Measurements from ENCODE around the gene CAPN15.

CAPN15 gene

DNA sequence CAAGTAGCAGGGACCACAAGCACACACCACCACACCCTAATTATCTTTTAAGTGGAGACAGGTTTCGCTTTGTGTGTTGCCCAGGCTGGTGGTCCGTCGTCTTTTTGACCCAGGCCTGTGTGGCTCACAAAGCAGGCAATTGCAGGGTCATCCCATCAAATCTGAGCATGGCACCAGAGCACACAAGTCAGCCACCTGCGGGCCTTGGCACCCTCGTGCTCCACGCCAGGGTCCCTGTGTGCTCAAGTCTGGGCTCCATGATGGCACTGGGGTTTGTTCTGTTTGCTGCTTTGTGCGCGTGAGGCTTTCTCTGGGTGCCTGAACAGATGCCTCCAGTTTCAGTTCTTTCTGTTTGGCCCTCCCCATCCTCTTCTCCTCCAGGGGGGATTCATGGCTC is 2.4 kb upstream of the CAPN15 start:
- in situ Hi-C loops (cut with MboI; ENCODE audit: low sequenced_read_pairs): no loop called here

DNA sequence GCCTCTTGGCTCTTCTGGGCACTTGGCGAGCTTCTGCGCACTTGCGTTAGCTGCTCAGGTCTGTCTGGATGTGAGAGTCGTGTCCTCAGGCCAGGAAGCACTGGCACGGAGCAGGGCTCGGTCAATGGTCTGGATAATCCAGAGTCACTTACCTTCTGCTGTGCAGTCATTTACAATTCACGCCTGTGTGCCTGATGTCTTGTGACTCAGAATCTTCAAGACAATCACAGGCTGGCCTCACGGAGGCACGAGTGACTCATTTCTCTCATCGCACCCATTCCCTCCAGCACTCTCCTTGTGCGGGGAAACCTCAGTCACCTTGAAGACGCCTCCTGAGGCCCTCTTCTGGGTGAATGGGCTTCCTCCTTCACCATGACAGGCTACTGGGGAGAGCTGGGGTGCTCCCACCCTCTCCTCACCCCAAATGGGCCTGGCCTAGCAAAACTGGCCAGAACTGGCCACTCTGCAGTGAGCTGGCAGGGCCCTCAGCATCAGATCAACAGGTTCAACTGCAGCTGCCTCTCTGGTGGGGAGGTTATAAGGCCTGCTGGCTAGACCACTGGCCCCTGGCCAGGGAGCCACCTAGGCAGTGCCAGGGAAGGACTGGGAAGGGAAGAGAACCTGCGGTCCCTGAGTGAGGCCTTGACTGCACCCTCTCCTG is 1.9 kb upstream of the CAPN15 start:
- in situ Hi-C loops (cut with MboI; ENCODE audit: low sequenced_read_pairs): no loop called here

DNA sequence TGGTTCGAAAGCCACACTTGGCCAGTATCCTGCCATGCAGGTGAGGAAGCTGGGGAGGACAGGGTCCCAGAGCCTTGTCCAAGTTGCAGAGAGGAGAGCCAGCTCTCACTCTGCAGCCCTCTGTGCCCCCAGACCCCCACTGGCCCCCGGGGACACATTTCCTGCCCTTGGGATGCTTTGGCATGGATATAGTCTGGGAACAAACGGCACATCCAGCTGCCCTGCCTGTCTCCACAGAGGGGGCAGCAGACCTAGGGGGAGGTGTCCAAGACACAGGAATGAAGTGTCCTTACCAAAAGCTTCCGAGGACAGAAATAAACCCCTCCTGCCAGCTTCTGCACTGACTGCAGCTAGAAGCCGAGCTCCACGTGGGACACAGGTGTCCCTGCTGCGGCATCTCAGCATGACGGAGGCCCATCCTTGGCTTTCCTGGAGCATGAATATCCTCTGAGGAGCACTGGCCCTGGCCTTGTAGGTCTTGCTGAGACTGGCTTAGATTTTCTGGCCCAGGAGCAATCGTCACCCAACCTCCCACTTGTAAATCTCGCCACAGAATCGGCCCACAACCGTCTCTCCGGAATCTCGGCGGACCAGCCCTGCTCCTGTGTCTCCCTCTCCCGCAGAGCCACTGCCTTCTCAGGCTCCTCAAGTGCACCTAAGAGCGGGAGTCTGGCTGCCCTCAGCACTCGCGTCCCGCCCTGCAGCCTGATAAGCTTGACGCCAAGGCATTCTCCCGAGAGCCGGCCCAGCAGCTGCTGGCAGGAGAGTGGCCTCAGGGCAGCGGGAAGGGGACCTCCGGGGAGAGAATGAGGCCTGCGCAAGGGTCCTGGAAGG is 1.1 kb upstream of the CAPN15 start:
- in situ Hi-C loops (cut with MboI; ENCODE audit: low sequenced_read_pairs): no loop called here

DNA sequence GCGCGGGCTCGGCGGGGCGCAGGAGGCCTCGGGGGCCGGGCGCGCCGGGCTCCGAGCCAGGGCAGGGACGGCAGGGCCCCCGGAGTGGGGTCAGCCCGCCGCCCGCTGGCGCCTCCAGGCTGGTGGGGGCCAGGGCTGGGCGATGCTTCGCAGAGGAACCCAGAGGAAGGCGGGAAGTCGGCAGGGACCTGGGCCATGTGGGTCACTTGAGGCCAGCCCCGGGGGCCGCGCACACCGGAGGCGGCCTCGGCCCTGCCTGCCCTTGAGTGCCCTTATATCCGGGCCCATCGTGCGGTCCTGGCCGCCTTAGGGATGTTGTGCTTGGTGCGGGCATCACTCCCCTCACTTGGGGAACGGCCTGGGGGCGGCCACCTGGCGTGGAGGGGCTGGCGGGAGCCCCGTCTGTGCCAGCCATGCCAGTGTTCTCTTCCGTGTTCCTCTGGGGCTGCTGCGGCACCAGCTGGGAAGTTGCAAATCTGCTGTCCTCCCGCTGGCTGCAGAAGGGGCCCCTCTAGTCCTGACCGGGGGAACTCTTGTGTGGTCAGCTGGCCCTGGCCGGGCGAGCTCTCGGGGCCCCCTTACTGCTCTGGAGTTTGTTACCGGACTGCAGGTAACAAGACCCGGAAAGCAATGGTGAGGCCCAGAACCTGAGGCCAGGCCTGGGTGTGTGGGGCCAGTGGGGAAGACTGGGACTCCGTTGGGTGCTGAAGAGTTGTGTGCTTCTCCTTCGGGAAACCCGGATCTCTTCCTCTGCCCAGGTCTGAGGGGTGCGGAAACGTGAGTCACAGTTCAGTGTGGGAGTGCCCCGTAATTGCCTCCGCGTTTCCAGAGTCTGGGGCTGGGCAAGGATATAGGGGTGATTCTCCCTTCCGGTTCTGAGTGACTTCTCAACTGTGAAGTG is 849 bp downstream of the CAPN15 start:
- in situ Hi-C loops (cut with MboI; ENCODE audit: low sequenced_read_pairs): no loop called here

- in situ Hi-C loops (cut with MboI; ENCODE audit: low sequenced_read_pairs): no loop called here
These were observed 1.6 kb downstream of the CAPN15 start for GRCh38 chr16:529012-529575.

DNA sequence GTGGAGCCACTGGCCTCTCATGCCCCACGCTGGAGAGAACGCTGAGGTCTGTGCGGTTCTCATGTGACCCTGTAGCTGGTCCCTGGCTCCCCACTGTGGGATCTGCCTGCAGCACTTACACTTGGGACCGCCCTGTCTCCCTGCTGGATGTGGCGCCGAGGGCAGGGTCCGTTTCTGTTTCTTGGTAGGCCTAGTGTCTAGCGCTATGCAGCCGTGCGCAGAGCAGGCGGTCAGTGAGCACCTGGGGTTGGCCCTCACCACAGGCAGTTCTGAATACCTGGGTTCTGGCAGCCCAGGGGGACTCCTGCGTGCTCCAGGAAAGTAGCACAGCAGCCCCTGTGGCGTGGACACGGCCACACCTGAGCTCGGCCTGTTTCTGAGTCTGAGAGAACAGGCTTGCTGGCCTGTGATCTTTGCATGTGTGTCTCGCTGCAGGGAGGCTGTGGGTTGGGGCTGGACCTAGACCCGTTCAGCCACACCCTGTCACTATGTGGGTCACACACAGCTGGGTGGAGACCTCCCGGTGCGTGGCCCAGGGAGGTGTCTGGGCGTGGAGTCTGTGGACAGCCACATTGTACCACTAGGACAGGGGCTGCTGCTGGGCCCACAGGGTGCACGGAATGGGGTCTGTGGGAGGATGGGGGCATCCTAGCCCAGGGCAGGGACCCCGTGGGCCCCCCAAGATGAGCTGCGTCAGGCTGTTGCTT is 2.8 kb downstream of the CAPN15 start:
- in situ Hi-C loops (cut with MboI; ENCODE audit: low sequenced_read_pairs): no loop called here

DNA sequence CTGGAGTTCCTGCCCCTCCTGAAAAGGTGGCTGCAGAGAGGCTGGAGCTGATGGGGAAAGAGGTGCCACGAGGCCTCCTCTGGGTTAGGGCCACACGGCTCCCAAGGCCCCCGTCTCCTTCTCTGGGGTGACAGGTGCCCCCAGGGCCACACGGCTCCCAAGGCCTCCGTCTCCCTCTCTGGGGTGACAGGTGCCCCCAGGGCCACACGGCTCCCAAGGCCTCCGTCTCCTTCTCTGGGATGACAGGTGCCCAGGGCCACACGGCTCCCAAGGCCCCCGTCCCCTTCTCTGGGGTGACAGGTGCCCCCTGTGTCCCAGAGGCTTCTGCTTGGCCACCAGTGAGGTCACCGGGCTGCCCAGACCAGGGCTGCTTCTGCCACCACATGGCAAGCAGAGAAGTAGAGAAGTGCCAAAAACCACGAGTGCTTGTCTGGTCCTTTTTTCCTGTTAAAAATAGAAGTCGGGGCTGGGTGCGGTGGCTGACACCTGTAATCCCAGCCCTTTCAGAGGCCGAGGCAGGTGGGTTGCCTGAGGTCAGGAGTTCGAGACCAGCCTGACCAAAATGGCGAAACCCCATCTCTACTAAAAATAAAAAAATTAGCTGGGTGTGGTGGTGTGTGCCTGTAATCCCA is 4.1 kb downstream of the CAPN15 start:
- in situ Hi-C loops (cut with MboI; ENCODE audit: low sequenced_read_pairs): no loop called here

GRCh38 chr16:533391-534123 is 6.0 kb downstream of the CAPN15 start:
- in situ Hi-C loops (cut with MboI; ENCODE audit: low sequenced_read_pairs): no loop called here

- in situ Hi-C loops (cut with MboI; ENCODE audit: low sequenced_read_pairs): no loop called here
These were observed 6.6 kb downstream of the CAPN15 start for GRCh38 chr16:534135-534534.

DNA sequence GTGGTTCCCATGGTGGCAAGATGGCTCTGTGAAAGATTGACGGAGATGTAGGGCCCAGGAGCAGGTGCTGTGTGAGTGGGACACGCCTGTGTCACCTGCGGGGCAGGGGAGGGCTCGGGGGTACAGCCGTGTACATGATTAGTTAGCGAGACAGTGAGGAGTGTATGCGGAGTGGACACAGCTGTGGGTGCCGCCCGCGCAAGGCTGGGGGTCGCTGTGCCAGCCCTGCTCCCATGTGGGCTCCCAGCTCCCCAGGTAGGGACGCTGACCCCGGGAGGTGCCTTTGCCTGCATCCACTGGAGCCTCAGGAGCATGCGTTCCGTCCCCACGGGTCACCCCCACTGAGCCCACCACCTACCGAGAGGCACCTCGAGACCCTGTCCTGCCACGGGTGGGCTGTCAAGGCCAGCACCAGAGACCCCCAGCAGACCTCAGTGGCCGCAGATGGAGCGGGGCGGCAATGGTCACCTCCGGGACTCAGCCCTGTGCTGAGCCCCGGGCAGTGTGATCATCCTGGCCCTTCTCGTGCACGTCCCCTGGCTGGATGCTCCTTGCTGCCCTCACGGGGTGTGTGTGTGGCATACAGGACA is 7.4 kb downstream of the CAPN15 start:
- in situ Hi-C loops (cut with MboI; ENCODE audit: low sequenced_read_pairs): no loop called here

GRCh38 chr16:535446-536405 is 8.2 kb downstream of the CAPN15 start:
- in situ Hi-C loops (cut with MboI; ENCODE audit: low sequenced_read_pairs): no loop called here

DNA sequence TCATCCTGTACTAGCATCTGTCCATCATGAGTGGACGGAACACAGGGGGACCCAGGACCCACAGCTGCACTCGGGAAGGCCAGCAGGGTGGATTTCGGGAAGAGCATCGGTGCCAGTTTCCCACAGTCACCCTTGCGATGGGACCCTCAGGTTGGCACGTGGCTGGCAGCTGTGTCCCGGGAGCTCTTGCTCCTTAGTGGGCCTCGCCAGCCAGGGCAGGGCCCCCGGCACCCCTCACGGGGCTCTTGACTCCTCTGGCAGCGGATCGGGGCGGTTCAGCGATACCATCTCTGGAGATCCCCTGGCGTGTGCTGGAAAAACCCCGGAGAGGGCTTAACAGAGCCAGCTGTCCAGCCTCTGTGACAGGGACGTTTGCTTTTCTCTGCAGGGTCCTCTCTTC is 9.2 kb downstream of the CAPN15 start:
- in situ Hi-C loops (cut with MboI; ENCODE audit: low sequenced_read_pairs): no loop called here

DNA sequence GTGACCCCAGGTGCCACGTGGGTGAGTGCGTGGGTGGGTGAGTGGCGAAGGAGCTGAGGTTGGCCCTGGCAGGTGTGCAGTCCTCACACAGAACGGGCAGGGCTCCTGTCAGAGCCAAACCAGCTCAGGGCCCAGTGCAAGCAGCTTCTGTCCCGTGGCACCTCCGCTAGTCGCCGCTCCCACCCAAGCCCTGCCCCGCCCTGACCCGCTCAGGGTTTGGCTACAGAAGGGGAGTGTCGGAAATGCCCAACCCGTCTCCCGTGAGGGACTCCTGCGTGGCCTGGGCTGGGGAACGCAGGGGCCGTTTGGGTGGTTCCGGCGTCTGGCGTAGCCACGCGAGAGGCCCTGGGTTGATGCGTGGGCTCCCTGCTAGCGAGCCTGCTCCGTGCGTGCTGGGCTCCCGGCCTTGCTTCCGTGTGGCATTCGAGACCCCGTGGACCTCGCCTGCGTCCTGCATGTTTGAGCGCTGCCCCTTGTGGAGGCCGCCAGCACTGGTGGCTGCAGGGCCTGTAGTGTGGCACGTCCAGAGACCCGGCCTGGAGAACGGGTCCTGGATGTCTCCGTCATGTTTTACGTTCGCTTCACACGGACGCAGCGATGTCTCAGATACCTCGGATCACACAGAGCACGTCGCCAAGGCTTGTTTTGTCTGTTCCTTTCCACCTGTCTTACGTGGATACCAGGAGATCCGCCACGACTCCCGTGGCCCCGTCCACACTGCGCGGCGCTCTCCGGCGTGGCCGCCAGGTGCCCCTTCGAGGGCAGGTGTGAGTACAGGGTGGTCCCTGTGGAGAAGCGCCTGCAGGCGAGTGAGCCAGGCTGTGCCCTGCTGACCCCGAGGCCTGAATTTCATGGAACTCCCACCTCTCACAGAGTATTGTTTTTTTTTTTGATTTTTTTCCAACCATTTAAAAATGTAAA is 10.2 kb downstream of the CAPN15 start:
- in situ Hi-C loops (cut with MboI; ENCODE audit: low sequenced_read_pairs): no loop called here

DNA sequence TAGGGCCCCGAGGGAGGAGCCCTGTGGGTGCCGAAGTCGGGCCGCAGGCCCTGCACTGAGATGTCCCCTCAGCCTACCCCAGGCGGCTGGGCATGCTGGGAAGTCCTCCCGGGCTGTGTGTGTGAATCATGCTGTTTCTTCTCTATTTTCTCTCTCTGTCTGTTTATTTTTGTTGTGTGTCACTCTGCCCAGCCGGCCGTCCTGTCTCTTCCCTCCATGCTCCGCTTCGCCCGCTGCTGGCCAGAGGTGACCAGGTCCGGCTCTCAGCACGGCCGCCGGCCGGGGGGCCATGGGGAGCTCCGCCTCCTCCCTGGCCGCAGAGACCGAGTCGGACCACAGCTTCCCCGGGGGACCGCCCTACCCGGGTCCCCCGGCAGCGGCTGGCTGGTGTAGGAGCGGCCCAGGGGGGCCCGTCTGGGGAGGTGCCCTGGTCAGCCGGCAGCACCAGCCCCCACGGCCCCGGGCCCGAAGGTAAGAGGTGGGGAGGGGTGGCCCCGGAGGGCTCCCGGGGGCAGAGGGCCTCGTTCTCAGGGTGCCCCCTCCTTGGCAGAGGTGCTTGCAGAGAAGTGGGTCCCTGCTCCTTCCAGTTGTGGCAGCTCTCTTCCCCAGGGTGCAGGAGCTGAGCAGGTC is 12.5 kb downstream of the CAPN15 start:
- in situ Hi-C loops (cut with MboI; ENCODE audit: low sequenced_read_pairs): no loop called here

DNA sequence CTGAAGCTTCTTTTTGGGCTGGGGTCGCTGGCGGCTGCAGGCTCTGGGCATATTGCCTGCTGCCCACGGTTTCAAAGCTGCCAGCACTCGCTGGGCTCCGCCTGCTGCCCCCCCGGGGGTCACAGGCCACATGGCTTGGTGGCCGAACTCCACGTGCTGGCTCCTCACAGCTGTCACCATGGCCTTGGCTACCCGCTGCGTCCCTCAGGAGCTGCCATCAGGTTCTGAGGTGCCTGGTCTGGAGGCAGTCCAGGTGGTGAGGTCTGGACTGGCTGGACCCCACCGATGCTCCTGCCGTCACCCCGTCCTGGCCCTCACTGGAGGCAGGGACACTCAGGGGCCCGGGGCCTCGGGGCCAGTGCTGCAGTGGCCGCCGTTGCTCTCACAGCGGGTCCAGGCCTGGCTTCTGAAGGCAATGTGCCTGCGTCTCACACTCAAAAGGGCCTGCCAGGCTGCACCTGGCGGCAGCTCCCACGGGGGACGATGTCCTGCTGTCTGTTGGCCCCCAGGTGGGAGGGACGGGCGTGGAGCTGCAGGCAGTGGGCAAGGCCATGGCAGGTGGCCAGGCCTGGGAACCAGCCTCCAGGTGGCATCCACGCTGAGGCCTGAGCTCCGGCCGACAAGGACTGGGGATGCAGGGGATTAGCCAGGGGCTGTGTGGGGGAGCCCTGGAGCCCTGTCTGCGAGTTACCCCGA is 13.3 kb downstream of the CAPN15 start:
- in situ Hi-C loops (cut with MboI; ENCODE audit: low sequenced_read_pairs): no loop called here

All from HL-60/S4 (cell line).